Endothelial cell (in vitro differentiated cells): ENCODE results near the gene C1orf226. TPM values are rescaled to one million over a fixed set of nuclear protein-coding genes. Genes with fewer than 3 reads are reported as not detected.
"Not testable (repeated sequence)": the region's sequence is repeated elsewhere in the genome, so short reads cannot be mapped to it uniquely, and the experiment has no call there.

Experiments used
- DNase-seq: peaks from one replicate; pipeline ENCODE4 v3.0.0; 2021; ENCODE audit warnings: low spot score
- H3K27ac Mint-ChIP-seq: one replicate; pipeline ENCODE4 v1.8.0; 2021; ENCODE audit warnings: mixed read lengths, inconsistent platforms; ENCODE audit not compliant: unreplicated experiment
- H3K27me3 Mint-ChIP-seq: one replicate; pipeline ENCODE4 v1.8.0; 2021; ENCODE audit warnings: mild to moderate bottlenecking, moderate library complexity, mixed read lengths, inconsistent platforms; ENCODE audit not compliant: unreplicated experiment
- H3K36me3 Mint-ChIP-seq: one replicate; pipeline ENCODE4 v1.8.0; 2021; ENCODE audit warnings: mild to moderate bottlenecking, low read depth, mixed read lengths, inconsistent platforms; ENCODE audit not compliant: unreplicated experiment
- H3K4me1 Mint-ChIP-seq: one replicate; pipeline ENCODE4 v1.8.0; 2021; ENCODE audit warnings: mild to moderate bottlenecking, mixed read lengths, inconsistent platforms; ENCODE audit not compliant: unreplicated experiment
- H3K4me3 Mint-ChIP-seq: one replicate; pipeline ENCODE4 v1.8.0; 2021; ENCODE audit warnings: mild to moderate bottlenecking, mixed read lengths, inconsistent platforms; ENCODE audit not compliant: unreplicated experiment
- H3K9me3 Mint-ChIP-seq: one replicate; pipeline ENCODE4 v1.8.0; 2021; ENCODE audit warnings: mixed read lengths, inconsistent platforms; ENCODE audit not compliant: unreplicated experiment
- CTCF ChIP-seq: fragments of 200-600 bp; sonication (generic); IDR thresholded peaks from one replicate; pipeline ENCODE4 v1.5.0; 2021; ENCODE audit warnings: antibody characterized with exemption; ENCODE audit not compliant: unreplicated experiment
- total RNA-seq: library from RNA; stranded (reverse); fragmentation: NEBNext Ultra II Directional; extraction: Animal tissue kit (Norgen Biotek cat#: 25700); gene quantifications from one replicate; pipeline ENCODE4 v1.2.1, GENCODE V29; 2021; ENCODE audit not compliant: unreplicated experiment

The C1orf226 gene
- total RNA-seq, 1 donor from 2014 or later: 28.2 TPM

DNA sequence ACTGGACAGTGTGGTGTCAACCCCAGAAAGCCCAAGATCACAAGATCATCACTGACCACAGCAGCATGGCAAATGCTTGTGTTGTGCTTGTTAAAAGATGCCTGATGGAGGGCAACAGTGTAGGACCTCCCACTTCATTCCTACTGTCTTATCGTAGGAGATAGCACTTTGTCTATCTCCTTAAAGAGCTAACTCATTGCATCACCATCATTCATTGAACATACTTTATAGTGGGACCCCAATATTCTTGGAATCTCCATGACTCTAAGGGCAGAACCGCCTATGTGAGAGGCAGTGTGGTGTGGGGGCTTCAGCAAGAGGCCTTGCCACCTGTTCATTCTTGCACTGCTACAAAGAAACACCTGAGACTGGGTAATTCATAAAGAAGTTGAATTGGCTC lies 35.4 kb downstream of the C1orf226 start:
- DNase-seq: no peak
- Mint-ChIP-seq H3K27me3 (peaks cover 1% of the 10 kb centered on the region), H3K27ac (no peak overlapping the region), H3K4me3 (no peak overlapping the region), H3K4me1 (no peaks in the 10 kb centered on the region), H3K36me3 (no peaks in the 10 kb centered on the region), H3K9me3 (no peaks in the 10 kb centered on the region)
- TF ChIP-seq CTCF: no peak

GRCh38 chr1:162417650-162418049 lies 36.1 kb downstream of the C1orf226 start:
- Mint-ChIP-seq H3K27ac (no peak overlapping the region), H3K27me3 (peaks cover 1% of the 10 kb centered on the region), H3K4me1 (no peaks in the 10 kb centered on the region), H3K36me3 (no peaks in the 10 kb centered on the region), H3K4me3 (no peak overlapping the region), H3K9me3 (no peaks in the 10 kb centered on the region)
- TF ChIP-seq CTCF: no peak
- DNase-seq: no peak

DNA sequence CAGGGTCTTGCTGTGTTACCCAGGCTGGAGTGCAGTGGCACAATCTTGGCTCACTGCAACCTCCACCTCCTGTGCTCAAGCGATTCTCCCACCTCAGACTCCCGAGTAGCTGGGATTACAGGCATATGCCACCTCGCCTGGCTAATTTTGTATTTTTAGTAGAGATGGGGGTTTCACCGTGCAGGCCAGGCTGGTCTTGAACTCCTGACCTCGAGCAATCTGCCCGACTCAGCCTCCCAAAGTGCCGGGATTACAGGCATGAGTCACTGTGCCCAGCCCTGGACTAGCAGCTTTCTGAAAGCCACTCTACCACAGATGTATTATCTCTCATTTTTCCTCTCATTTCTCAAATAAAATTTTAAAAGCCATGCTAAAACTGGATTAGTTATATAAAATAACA lies 37.1 kb downstream of the C1orf226 start:
- not testable (repeated sequence) for H3K36me3 Mint-ChIP-seq, H3K9me3 Mint-ChIP-seq, H3K27me3 Mint-ChIP-seq, H3K4me3 Mint-ChIP-seq, H3K27ac Mint-ChIP-seq, DNase-seq, H3K4me1 Mint-ChIP-seq

GRCh38 chr1:162419450-162419931 lies 38.0 kb downstream of the C1orf226 start:
- H3K27me3 Mint-ChIP-seq, H3K4me1 Mint-ChIP-seq, DNase-seq, H3K9me3 Mint-ChIP-seq, H3K4me3 Mint-ChIP-seq, H3K27ac Mint-ChIP-seq, H3K36me3 Mint-ChIP-seq: not testable (repeated sequence)

- no peak for DNase-seq
- H3K36me3 Mint-ChIP-seq: no peaks in the 10 kb centered on the region
- no peaks in the 10 kb centered on the region for H3K9me3 Mint-ChIP-seq
- no peak for TF ChIP-seq CTCF
- peaks cover 1% of the 10 kb centered on the region for H3K27me3 Mint-ChIP-seq
- no peak overlapping the region for H3K27ac Mint-ChIP-seq
- no peaks in the 10 kb centered on the region for H3K4me1 Mint-ChIP-seq
- H3K4me3 Mint-ChIP-seq: no peak overlapping the region
Observed at GRCh38 chr1:162420120-162420519, 38.6 kb downstream of the C1orf226 start.

GRCh38 chr1:162421258-162422164 lies 40.0 kb downstream of the C1orf226 start:
- DNase-seq: no peak
- TF ChIP-seq CTCF: no peak
- H3K4me3 Mint-ChIP-seq: no peak overlapping the region
- H3K4me1 Mint-ChIP-seq: no peaks in the 10 kb centered on the region
- peaks cover 1% of the 10 kb centered on the region for H3K27me3 Mint-ChIP-seq
- no peak overlapping the region for H3K27ac Mint-ChIP-seq
- H3K36me3 Mint-ChIP-seq: no peaks in the 10 kb centered on the region
- H3K9me3 Mint-ChIP-seq: no peaks in the 10 kb centered on the region
